ENCODE measurements around the gene MCC.

Gene MCC

GRCh38 chr5:113262674-113263073, 225.6 kb downstream of the MCC start:
- H3K27me3 Mint-ChIP-seq = no peaks in the 10 kb centered on the region

GRCh38 chr5:113259034-113259433, 229.2 kb downstream of the MCC start:
- Mint-ChIP-seq H3K9me3 (no peaks in the 10 kb centered on the region), H3K4me1 (ENCODE audit: low read depth) (no peaks in the 10 kb centered on the region), H3K36me3 (ENCODE audit: low read depth) (no peaks in the 10 kb centered on the region), H3K4me3 (no peak overlapping the region), H3K27me3 (no peaks in the 10 kb centered on the region), H3K27ac (no peak overlapping the region)

More at GRCh38 chr5:113262674-113263073, 225.6 kb downstream of the MCC start:
- H3K27ac Mint-ChIP-seq = no peak overlapping the region
- H3K9me3 Mint-ChIP-seq = no peaks in the 10 kb centered on the region
- no peaks in the 10 kb centered on the region for H3K4me1 Mint-ChIP-seq (ENCODE audit: low read depth)
- H3K4me3 Mint-ChIP-seq = no peak overlapping the region
- no peaks in the 10 kb centered on the region for H3K36me3 Mint-ChIP-seq (ENCODE audit: low read depth)

DNA sequence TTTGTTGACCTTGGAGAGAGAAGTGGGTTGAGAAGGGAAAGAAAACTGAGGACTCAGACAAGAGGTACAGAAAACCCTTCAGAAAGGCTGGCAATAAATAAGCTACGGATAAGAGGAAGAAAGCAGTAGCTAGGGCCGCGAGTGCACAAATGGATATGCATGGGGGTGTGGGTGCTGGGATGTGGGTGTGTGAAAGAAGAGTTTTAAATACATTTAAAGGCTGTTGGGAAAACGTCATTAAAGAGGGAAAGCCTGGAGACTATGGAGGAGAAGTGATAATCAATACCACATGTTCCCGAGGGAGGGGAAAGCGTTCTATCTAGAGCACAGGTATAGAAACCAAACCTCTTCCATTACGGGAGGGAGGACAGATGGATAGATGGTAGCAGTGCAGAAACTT, 230.7 kb downstream of the MCC start:
- Mint-ChIP-seq H3K4me3 (no peak overlapping the region), H3K27me3 (no peaks in the 10 kb centered on the region), H3K36me3 (ENCODE audit: low read depth) (no peaks in the 10 kb centered on the region), H3K4me1 (ENCODE audit: low read depth) (no peaks in the 10 kb centered on the region), H3K9me3 (no peaks in the 10 kb centered on the region), H3K27ac (no peak overlapping the region)

- H3K4me1 Mint-ChIP-seq (ENCODE audit: low read depth) = no peaks in the 10 kb centered on the region
- H3K36me3 Mint-ChIP-seq (ENCODE audit: low read depth) = no peaks in the 10 kb centered on the region
- no peaks in the 10 kb centered on the region for H3K9me3 Mint-ChIP-seq
- no peak overlapping the region for H3K4me3 Mint-ChIP-seq
- H3K27me3 Mint-ChIP-seq = no peaks in the 10 kb centered on the region
- no peak overlapping the region for H3K27ac Mint-ChIP-seq
These were observed 231.4 kb downstream of the MCC start for GRCh38 chr5:113256671-113257452.

GRCh38 chr5:113255579-113256386, 232.5 kb downstream of the MCC start:
- no peaks in the 10 kb centered on the region for H3K36me3 Mint-ChIP-seq (ENCODE audit: low read depth)
- H3K4me3 Mint-ChIP-seq = no peak overlapping the region
- no peak overlapping the region for H3K27ac Mint-ChIP-seq
- no peaks in the 10 kb centered on the region for H3K4me1 Mint-ChIP-seq (ENCODE audit: low read depth)
- no peaks in the 10 kb centered on the region for H3K9me3 Mint-ChIP-seq
- H3K27me3 Mint-ChIP-seq = no peaks in the 10 kb centered on the region

GRCh38 chr5:113255105-113255504, 233.1 kb downstream of the MCC start:
- Mint-ChIP-seq H3K4me3 (no peak overlapping the region), H3K27ac (no peak overlapping the region), H3K9me3 (no peaks in the 10 kb centered on the region), H3K4me1 (ENCODE audit: low read depth) (no peaks in the 10 kb centered on the region), H3K36me3 (ENCODE audit: low read depth) (no peaks in the 10 kb centered on the region), H3K27me3 (no peaks in the 10 kb centered on the region)

DNA sequence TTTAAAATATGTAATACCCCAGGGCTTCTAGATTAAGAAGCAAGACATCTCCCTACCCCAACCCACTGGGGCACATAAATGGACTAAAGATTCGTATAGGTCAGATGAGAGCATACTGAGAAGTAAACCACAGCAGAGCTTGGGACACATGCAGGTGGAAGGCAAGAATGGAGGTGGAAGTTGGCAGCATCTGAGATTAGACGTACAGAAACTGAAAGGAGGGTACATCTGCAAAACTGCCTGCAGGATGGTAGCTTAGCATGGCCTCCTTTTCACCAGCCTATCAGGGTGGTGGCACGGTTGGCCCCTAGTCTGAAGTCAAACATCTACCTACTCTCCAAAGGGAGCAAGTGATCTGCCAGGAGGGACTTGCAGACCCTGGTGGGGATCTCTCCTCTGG, 235.2 kb downstream of the MCC start:
- Mint-ChIP-seq H3K4me3 (no peak overlapping the region), H3K27ac (no peak overlapping the region), H3K9me3 (no peaks in the 10 kb centered on the region), H3K36me3 (ENCODE audit: low read depth) (no peaks in the 10 kb centered on the region), H3K27me3 (no peaks in the 10 kb centered on the region), H3K4me1 (ENCODE audit: low read depth) (no peaks in the 10 kb centered on the region)

DNA sequence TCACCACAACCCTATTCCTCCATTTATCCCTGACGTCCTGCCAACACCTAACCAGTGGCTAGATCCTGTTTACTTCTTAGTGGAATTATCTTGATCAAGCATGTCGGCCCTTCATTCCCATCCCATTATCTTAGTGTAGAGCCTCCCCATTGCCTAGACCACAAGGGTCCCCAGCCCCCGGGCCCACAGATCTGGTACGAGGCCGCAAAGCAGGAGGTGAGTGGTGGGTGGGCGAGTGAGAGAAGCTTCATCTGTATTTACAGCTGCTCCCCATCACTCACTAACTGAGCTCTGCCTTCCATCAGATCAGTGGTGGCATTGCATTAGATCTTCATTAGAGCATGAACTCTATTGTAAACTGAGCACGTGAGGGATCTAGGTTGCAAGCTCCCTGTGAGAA, 236.2 kb downstream of the MCC start:
- H3K9me3 Mint-ChIP-seq = no peaks in the 10 kb centered on the region
- H3K4me1 Mint-ChIP-seq (ENCODE audit: low read depth) = no peaks in the 10 kb centered on the region
- H3K36me3 Mint-ChIP-seq (ENCODE audit: low read depth) = no peaks in the 10 kb centered on the region
- no peak overlapping the region for H3K27ac Mint-ChIP-seq
- H3K4me3 Mint-ChIP-seq = no peak overlapping the region
- H3K27me3 Mint-ChIP-seq = no peaks in the 10 kb centered on the region

DNA sequence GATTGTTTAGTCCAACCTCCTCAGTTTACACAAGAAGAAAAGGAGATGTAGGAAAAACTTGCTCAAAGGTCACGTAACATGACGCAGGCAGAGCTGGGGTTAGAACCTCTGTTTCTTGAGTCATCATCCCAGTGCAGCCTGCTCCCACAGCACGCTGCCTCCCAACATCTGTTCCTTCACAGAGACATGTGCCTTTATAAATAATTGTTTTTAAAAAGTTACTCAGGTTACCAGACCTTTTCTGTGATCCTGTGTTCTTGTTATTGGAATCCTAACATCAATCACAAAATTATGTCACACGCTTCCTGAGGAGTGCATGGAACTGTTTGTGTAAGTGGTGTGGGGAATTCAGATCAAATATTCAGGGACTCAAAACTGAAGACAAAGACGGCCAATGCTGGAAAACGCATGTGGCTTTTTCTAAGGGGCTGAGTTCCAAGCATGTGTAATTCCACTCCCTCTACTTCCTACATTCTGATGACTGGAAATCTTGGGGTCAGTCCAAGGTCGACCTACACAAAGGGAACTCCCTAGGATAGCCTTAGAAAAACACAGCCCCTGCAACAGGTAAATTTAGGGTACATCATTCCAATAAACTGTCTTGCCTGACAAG, 237.8 kb downstream of the MCC start:
- no peak overlapping the region for H3K4me3 Mint-ChIP-seq
- no peaks in the 10 kb centered on the region for H3K9me3 Mint-ChIP-seq

GRCh38 chr5:113249206-113249605, 239.0 kb downstream of the MCC start:
- H3K4me1 Mint-ChIP-seq (ENCODE audit: low read depth) = peaks cover 8% of the 10 kb centered on the region
- no peak overlapping the region for H3K4me3 Mint-ChIP-seq
- H3K9me3 Mint-ChIP-seq = no peaks in the 10 kb centered on the region
- no peaks in the 10 kb centered on the region for H3K27me3 Mint-ChIP-seq
- no peak overlapping the region for H3K27ac Mint-ChIP-seq
- H3K36me3 Mint-ChIP-seq (ENCODE audit: low read depth) = no peaks in the 10 kb centered on the region

More for the DNA sequence above, 237.8 kb downstream of the MCC start:
- peaks cover 6% of the 10 kb centered on the region for H3K4me1 Mint-ChIP-seq (ENCODE audit: low read depth)
- H3K27me3 Mint-ChIP-seq = no peaks in the 10 kb centered on the region
- no peaks in the 10 kb centered on the region for H3K36me3 Mint-ChIP-seq (ENCODE audit: low read depth)
- H3K27ac Mint-ChIP-seq = no peak overlapping the region

DNA sequence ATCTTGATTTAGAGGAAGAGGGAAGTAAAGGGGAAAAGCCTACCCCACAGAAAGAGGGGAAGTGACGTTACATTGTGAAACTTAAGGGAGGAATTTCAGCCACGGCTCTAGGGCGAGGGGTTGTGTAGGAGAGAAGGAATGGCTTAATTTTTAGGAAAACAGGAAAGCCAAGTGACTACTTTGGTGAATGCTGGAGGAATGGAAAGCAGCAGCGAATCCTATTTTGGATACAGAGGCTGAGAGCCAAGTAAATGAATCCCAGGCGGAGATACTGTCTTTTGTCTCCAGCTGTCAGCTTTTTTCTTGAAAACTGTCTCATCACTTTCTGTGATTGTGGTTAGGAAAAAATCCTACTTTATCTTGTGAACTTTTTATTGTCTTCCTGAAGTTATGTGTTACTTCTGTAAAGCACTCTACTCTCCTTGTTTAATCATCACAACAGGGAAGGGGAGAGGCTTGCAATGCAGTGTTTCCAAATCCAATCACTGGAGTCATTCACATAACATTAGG, 241.8 kb downstream of the MCC start:
- Mint-ChIP-seq H3K27me3 (peaks cover 3% of the 10 kb centered on the region), H3K9me3 (no peaks in the 10 kb centered on the region), H3K27ac (no peak overlapping the region), H3K4me1 (ENCODE audit: low read depth) (peaks cover 12% of the 10 kb centered on the region), H3K4me3 (no peak overlapping the region), H3K36me3 (ENCODE audit: low read depth) (no peaks in the 10 kb centered on the region)

DNA sequence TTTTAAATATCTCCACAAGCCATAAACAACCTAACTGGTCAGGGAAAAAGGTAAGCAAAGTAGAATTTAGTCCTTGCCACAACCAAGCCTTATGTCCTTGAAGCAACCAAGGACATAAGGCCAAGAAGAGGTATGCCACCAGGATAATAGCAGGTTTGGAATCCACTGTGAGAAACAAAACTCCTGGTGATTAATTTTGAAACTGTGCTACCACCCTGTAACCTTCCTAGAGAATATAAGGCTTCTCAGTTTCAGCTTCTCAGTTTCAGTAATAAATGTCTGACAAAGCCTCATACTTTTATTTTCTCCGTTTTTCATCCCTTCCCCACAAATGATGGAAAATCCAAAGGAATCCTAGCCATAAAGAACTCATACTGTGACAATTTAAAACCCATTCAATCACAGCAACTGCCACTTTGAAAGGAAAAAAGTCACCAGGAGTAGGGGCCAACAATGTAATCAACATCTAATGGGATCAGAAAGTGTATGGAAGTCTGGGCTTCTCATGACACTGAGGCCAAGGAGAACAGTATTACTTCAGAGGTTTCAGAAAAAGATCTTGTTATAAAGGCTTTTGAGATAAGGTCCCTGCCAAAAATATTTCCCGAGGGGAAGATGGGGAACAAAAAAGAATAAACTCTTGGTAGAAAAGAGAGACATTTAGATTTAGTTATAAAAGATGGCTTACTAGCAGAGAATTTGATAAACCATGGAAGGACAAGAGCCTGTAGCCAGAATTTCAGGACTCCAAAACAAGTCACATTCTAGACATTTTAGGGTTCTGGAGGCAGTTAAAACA, 242.6 kb downstream of the MCC start:
- Mint-ChIP-seq H3K27me3 (peaks cover 3% of the 10 kb centered on the region), H3K27ac (no peak overlapping the region), H3K4me1 (ENCODE audit: low read depth) (peaks cover 12% of the 10 kb centered on the region), H3K4me3 (no peak overlapping the region), H3K9me3 (no peaks in the 10 kb centered on the region), H3K36me3 (ENCODE audit: low read depth) (no peaks in the 10 kb centered on the region)

- peaks cover 12% of the 10 kb centered on the region for H3K4me1 Mint-ChIP-seq (ENCODE audit: low read depth)
- peaks cover 3% of the 10 kb centered on the region for H3K27me3 Mint-ChIP-seq
- H3K4me3 Mint-ChIP-seq = no peak overlapping the region
- H3K9me3 Mint-ChIP-seq = no peaks in the 10 kb centered on the region
- no peaks in the 10 kb centered on the region for H3K36me3 Mint-ChIP-seq (ENCODE audit: low read depth)
- H3K27ac Mint-ChIP-seq = no peak overlapping the region
These were observed 243.3 kb downstream of the MCC start for GRCh38 chr5:113244966-113245365.

GRCh38 chr5:113243349-113243664, 244.9 kb downstream of the MCC start:
- Mint-ChIP-seq H3K9me3 (no peaks in the 10 kb centered on the region), H3K27me3 (peaks cover 4% of the 10 kb centered on the region), H3K4me1 (ENCODE audit: low read depth) (peaks cover 12% of the 10 kb centered on the region), H3K27ac (no peak overlapping the region), H3K4me3 (no peak overlapping the region), H3K36me3 (ENCODE audit: low read depth) (no peaks in the 10 kb centered on the region)
